ENCODE data around the gene ADAM15.

Gene ADAM15

GRCh38 chr1:155083865-155084721 is 33.0 kb downstream of the ADAM15 start:
- DNase-seq (ENCODE audit: low read depth in 2 of 3, low spot score in 1 of 3): no peak

- DNase-seq (ENCODE audit: low read depth in 2 of 3, low spot score in 1 of 3): peak; percentile 84 to 89 (median 88)
Measured at GRCh38 chr1:155084722-155085503, 33.8 kb downstream of the ADAM15 start.

- DNase-seq (ENCODE audit: low read depth in 2 of 3, low spot score in 1 of 3): peak; percentile 69 to 75 (median 73)
Measured at GRCh38 chr1:155085504-155086127, 34.5 kb downstream of the ADAM15 start.

GRCh38 chr1:155086128-155086741 is 35.1 kb downstream of the ADAM15 start:
- DNase-seq (ENCODE audit: low read depth in 2 of 3, low spot score in 1 of 3): peak in 2 of 3 donors; percentile 77 to 90

- no peak for DNase-seq (ENCODE audit: low read depth in 2 of 3, low spot score in 1 of 3)
Measured at GRCh38 chr1:155086856-155087535, 35.9 kb downstream of the ADAM15 start.

- DNase-seq (ENCODE audit: low read depth in 2 of 3, low spot score in 1 of 3): peak; percentile 74 to 88 (median 77)
Measured at GRCh38 chr1:155091071-155092051, 40.2 kb downstream of the ADAM15 start.

- no peak for DNase-seq (ENCODE audit: low read depth in 2 of 3, low spot score in 1 of 3)
Measured at GRCh38 chr1:155092131-155092530, 41.0 kb downstream of the ADAM15 start.

GRCh38 chr1:155092641-155093040 is 41.5 kb downstream of the ADAM15 start:
- no peak for DNase-seq (ENCODE audit: low read depth in 2 of 3, low spot score in 1 of 3)

- DNase-seq (ENCODE audit: low read depth in 2 of 3, low spot score in 1 of 3): no peak
Measured at GRCh38 chr1:155093911-155094621, 43.0 kb downstream of the ADAM15 start.

- DNase-seq (ENCODE audit: low read depth in 2 of 3, low spot score in 1 of 3): no peak
Measured at GRCh38 chr1:155094622-155094948, 43.5 kb downstream of the ADAM15 start.

- no peak for DNase-seq (ENCODE audit: low read depth in 2 of 3, low spot score in 1 of 3)
Measured at GRCh38 chr1:155099331-155099730, 48.2 kb downstream of the ADAM15 start.

GRCh38 chr1:155103325-155103724 is 52.2 kb downstream of the ADAM15 start:
- no peak for DNase-seq (ENCODE audit: low read depth in 2 of 3, low spot score in 1 of 3)

- DNase-seq (ENCODE audit: low read depth in 2 of 3, low spot score in 1 of 3): no peak
Measured at GRCh38 chr1:155104605-155105534, 53.8 kb downstream of the ADAM15 start.

- DNase-seq (ENCODE audit: low read depth in 2 of 3, low spot score in 1 of 3): no peak
Measured at GRCh38 chr1:155105604-155106011, 54.5 kb downstream of the ADAM15 start.

- DNase-seq (ENCODE audit: low read depth in 2 of 3, low spot score in 1 of 3): no peak
Measured at GRCh38 chr1:155106862-155107261, 55.7 kb downstream of the ADAM15 start.

GRCh38 chr1:155107309-155108264 is 56.5 kb downstream of the ADAM15 start:
- DNase-seq (ENCODE audit: low read depth in 2 of 3, low spot score in 1 of 3): no peak

GRCh38 chr1:155108296-155108695 is 57.2 kb downstream of the ADAM15 start:
- DNase-seq (ENCODE audit: low read depth in 2 of 3, low spot score in 1 of 3): no peak

Data from stimulated activated CD4-positive, alpha-beta T cell treated with anti-CD3 and anti-CD28 coated beads, Interleukin-12 subunit alpha, Interleukin-12 subunit beta, amount 100 ng/mL, for 48 hours (primary cell).